Smooth muscle cell (in vitro differentiated cells): Measurements from ENCODE around the gene FSTL4. TPM values are rescaled to one million over a fixed set of nuclear protein-coding genes. Genes with fewer than 3 reads are reported as not detected.

Source experiments
- DNase-seq: peaks from one replicate; lab custom pipeline; 2025; ENCODE audit not compliant: unreplicated experiment; lab: John Stamatoyannopoulos, UW
- H2AFZ ChIP-seq: fragments of 200-600 bp; sonication (generic); 2 replicates; pipeline ENCODE4 v1.6.0; 2016; ENCODE audit warnings: antibody characterized with exemption, low read depth, mild to moderate bottlenecking
- H3F3A ChIP-seq: fragments of 200-600 bp; sonication (generic); 2 replicates; pipeline ENCODE4 v1.6.0; 2017; ENCODE audit warnings: antibody characterized with exemption, low read depth
- H3K27ac ChIP-seq: fragments of 200-600 bp; sonication (generic); 2 replicates; pipeline ENCODE4 v1.5.1; 2016; ENCODE audit warnings: low read depth, mild to moderate bottlenecking
- H3K27me3 ChIP-seq: fragments of 200-600 bp; sonication (generic); 2 replicates; pipeline ENCODE4 v1.6.1; 2016; ENCODE audit warnings: low read depth, mild to moderate bottlenecking
- H3K36me3 ChIP-seq: fragments of 200-600 bp; sonication (generic); 2 replicates; pipeline ENCODE4 v1.5.1; 2016; ENCODE audit warnings: low read depth
- H3K4me1 ChIP-seq: fragments of 200-600 bp; sonication (generic); 2 replicates; pipeline ENCODE4 v1.5.1; 2016; ENCODE audit warnings: low read depth
- H3K4me2 ChIP-seq: fragments of 200-600 bp; sonication (generic); 2 replicates; pipeline ENCODE4 v1.6.0; 2016; ENCODE audit warnings: mild to moderate bottlenecking
- H3K4me3 ChIP-seq: fragments of 200-600 bp; sonication (generic); 2 replicates; pipeline ENCODE4 v1.5.1; 2016; ENCODE audit warnings: mild to moderate bottlenecking
- H3K79me2 ChIP-seq: fragments of 200-600 bp; sonication (generic); 2 replicates; pipeline ENCODE4 v1.6.0; 2016; ENCODE audit warnings: low read depth, mild to moderate bottlenecking
- H3K9ac ChIP-seq: fragments of 200-600 bp; sonication (generic); 2 replicates; pipeline ENCODE4 v1.6.0; 2016; ENCODE audit warnings: low read depth
- H3K9me3 ChIP-seq: fragments of 200-600 bp; sonication (generic); replicated peaks from 2 replicates; pipeline ENCODE4 v1.5.1; 2016; ENCODE audit warnings: low read depth
- H4K20me1 ChIP-seq: fragments of 200-600 bp; sonication (generic); 2 replicates; pipeline ENCODE4 v1.6.0; 2016; ENCODE audit warnings: low read depth
- CTCF ChIP-seq: fragments of 200-600 bp; sonication (generic); IDR thresholded peaks from 2 replicates; pipeline ENCODE4 v1.5.1; 2017; ENCODE audit warnings: borderline replicate concordance, mild to moderate bottlenecking, antibody characterized with exemption; ENCODE audit not compliant: insufficient read depth, poor library complexity, severe bottlenecking
- WGBS: methylation state at CpG from one replicate; pipeline ENCODE4 v1.1.7; 2016; ENCODE audit warnings: low lambda C conversion rate; 5-methylcytosine and 5-hydroxymethylcytosine counted together
- polyA plus RNA-seq: library from polyadenylated mRNA; unstranded; fragments of >200 nt; fragmentation: Nextera tagmentation; extraction: Ambion mirVana; gene quantifications from 2 replicates; pipeline ENCODE4 v1.2.1, GENCODE V29; 2016
- total RNA-seq: library from RNA; depleted of rRNA; stranded (reverse); fragments of >200 nt; gene quantifications from 2 replicates; pipeline ENCODE4 v1.2.3, GENCODE V29; 2014

FSTL4 gene
- total and polyA plus RNA-seq, 2 experiments from 2014 or later, result 0.49 TPM; not detected in 1

- no peaks in the 10 kb centered on the region for H3K79me2 ChIP-seq
- peaks cover 5% of the 10 kb centered on the region for H3K27me3 ChIP-seq
- H3K4me1 ChIP-seq, result no peaks in the 10 kb centered on the region
- H3K4me3 ChIP-seq, result no peak overlapping the region
- H3K9ac ChIP-seq, result no peak overlapping the region
- no peaks in the 10 kb centered on the region for H3F3A ChIP-seq
- TF ChIP-seq CTCF, result no peak
- H3K36me3 ChIP-seq, result no peaks in the 10 kb centered on the region
- no peak for DNase-seq
- H4K20me1 ChIP-seq, result no peaks in the 10 kb centered on the region
- H2AFZ ChIP-seq, result no peak overlapping the region
- H3K4me2 ChIP-seq, result no peak overlapping the region
- WGBS, result 87% methylated on average over 1 of the region's 1 CpG
- no peak overlapping the region for H3K27ac ChIP-seq
- no peaks in the 10 kb centered on the region for H3K9me3 ChIP-seq
Observed at GRCh38 chr5:133253671-133254070, 358.7 kb downstream of the FSTL4 start.

- no peak overlapping the region for H3K9ac ChIP-seq
- H3K27ac ChIP-seq, result no peak overlapping the region
- H3K27me3 ChIP-seq, result peaks cover 5% of the 10 kb centered on the region
- H3K9me3 ChIP-seq, result no peaks in the 10 kb centered on the region
- no peaks in the 10 kb centered on the region for H3K36me3 ChIP-seq
- H3F3A ChIP-seq, result no peaks in the 10 kb centered on the region
- no peak for DNase-seq
- no peaks in the 10 kb centered on the region for H3K79me2 ChIP-seq
- WGBS, result 92% methylated on average over 6 of the region's 6 CpGs
- H4K20me1 ChIP-seq, result no peaks in the 10 kb centered on the region
- no peaks in the 10 kb centered on the region for H3K4me1 ChIP-seq
- H2AFZ ChIP-seq, result no peak overlapping the region
- no peak overlapping the region for H3K4me2 ChIP-seq
- H3K4me3 ChIP-seq, result no peak overlapping the region
- TF ChIP-seq CTCF, result no peak
Observed at GRCh38 chr5:133253070-133253469, 359.3 kb downstream of the FSTL4 start.

- Histone ChIP-seq H2AFZ (no peak overlapping the region), H3F3A (no peaks in the 10 kb centered on the region), H3K9ac (no peak overlapping the region), H3K4me3 (no peak overlapping the region), H3K9me3 (no peaks in the 10 kb centered on the region), H3K27me3 (peaks cover 5% of the 10 kb centered on the region), H3K4me1 (no peaks in the 10 kb centered on the region), H3K27ac (no peak overlapping the region), H3K79me2 (no peaks in the 10 kb centered on the region), H3K4me2 (no peak overlapping the region), H3K36me3 (no peaks in the 10 kb centered on the region), H4K20me1 (no peaks in the 10 kb centered on the region)
- DNase-seq, result no peak
- no peak for TF ChIP-seq CTCF
- 45% methylated on average over 6 of the region's 6 CpGs for WGBS
Observed at GRCh38 chr5:133252133-133252480, 360.2 kb downstream of the FSTL4 start.

- Histone ChIP-seq H3K9ac (no peak overlapping the region), H3K27me3 (peaks cover 5% of the 10 kb centered on the region), H3K36me3 (no peaks in the 10 kb centered on the region), H2AFZ (no peak overlapping the region), H3K4me2 (no peak overlapping the region), H3K79me2 (no peaks in the 10 kb centered on the region), H3K4me1 (no peaks in the 10 kb centered on the region), H3K4me3 (no peak overlapping the region), H3F3A (no peaks in the 10 kb centered on the region), H4K20me1 (no peaks in the 10 kb centered on the region), H3K9me3 (no peaks in the 10 kb centered on the region), H3K27ac (no peak overlapping the region)
- TF ChIP-seq CTCF, result no peak
- 75% methylated on average over 16 of the region's 16 CpGs for WGBS
- DNase-seq, result no peak
Observed at GRCh38 chr5:133251296-133252132, 360.8 kb downstream of the FSTL4 start.
